Vagina (tissue), 2 donors: ENCODE measurements around the gene FRRS1L. TPM values are rescaled to one million over a fixed set of nuclear protein-coding genes. Genes with fewer than 3 reads are reported as not detected.

Experiments used
- DNase-seq, 2 donors: peaks; one replicate each; pipeline ENCODE4 v3.0.0-alpha.2; 2017; ENCODE audit errors: extremely low spot score in 2 of 2
- H3K27ac ChIP-seq: fragments of 200-600 bp; sonication (generic); one replicate; pipeline ENCODE4 v1.5.1; 2019
- H3K27me3 ChIP-seq: fragments of 200-600 bp; sonication (generic); one replicate; pipeline ENCODE4 v1.5.1; 2019
- H3K36me3 ChIP-seq, 2 donors: fragments of 200-600 bp; sonication (generic); one replicate each; pipeline ENCODE4 v1.5.1; 2017 to 2019
- H3K4me1 ChIP-seq: fragments of 200-600 bp; sonication (generic); one replicate; pipeline ENCODE4 v1.5.1; 2019
- H3K4me3 ChIP-seq, 2 donors: fragments of 200-600 bp; sonication (generic); 1 replicate in 1 of 2; 2 replicates in 1 of 2; pipeline ENCODE4 v1.5.1; 2016 to 2019
- H3K9me3 ChIP-seq: fragments of 200-600 bp; sonication (generic); one replicate; pipeline ENCODE4 v1.5.1; 2019
- POLR2A ChIP-seq, 2 donors: fragments of 450-650 bp; IDR thresholded peaks; one replicate each; pipeline ENCODE4 v1.6.1; 2017; ENCODE audit warnings: antibody characterized with exemption in 2 of 2, mild to moderate bottlenecking in 2 of 2, moderate library complexity in 2 of 2
- POLR2AphosphoS5 ChIP-seq, 2 donors: sonication (generic); formaldehyde crosslinking; IDR thresholded peaks; one replicate each; pipeline ENCODE4 v1.9.0; 2017; ENCODE audit warnings: antibody characterized with exemption in 2 of 2, mild to moderate bottlenecking in 2 of 2, low read depth in 1 of 2; ENCODE audit not compliant: insufficient read depth in 1 of 2
- intact Hi-C: fragments of 100-400 bp; cut with DNase I; formaldehyde crosslinking; loops from one replicate; pipeline ENCODE4 v1.15.1; 2023
- total RNA-seq: library from RNA; depleted of rRNA; stranded (reverse); fragments of >200 nt; gene quantifications from one replicate; pipeline ENCODE4 v1.2.3, GENCODE V29; 2016
- TF ChIP-seq, protein P1 (sequence below), 3 experiments: fragments of 450-650 bp in 2 of 3; fragments of 200-600 bp in 1 of 3; sonication (generic) in 1 of 3; IDR thresholded peaks; one replicate each; pipeline ENCODE4 v1.5.1; 2017 to 2019; ENCODE audit warnings: antibody characterized with exemption in 3 of 3, mild to moderate bottlenecking in 2 of 3, moderate library complexity in 2 of 3

The FRRS1L gene
- total RNA-seq, 1 donor from 2014 or later = 2.2 TPM

- Histone ChIP-seq H3K27me3 (no peaks in the 10 kb centered on the region), H3K9me3 (no peaks in the 10 kb centered on the region), H3K27ac (no peak overlapping the region), H3K36me3 (no peaks in the 10 kb centered on the region), H3K4me1 (no peaks in the 10 kb centered on the region), H3K4me3 (no peak overlapping the region)
- TF ChIP-seq, protein P1, sequence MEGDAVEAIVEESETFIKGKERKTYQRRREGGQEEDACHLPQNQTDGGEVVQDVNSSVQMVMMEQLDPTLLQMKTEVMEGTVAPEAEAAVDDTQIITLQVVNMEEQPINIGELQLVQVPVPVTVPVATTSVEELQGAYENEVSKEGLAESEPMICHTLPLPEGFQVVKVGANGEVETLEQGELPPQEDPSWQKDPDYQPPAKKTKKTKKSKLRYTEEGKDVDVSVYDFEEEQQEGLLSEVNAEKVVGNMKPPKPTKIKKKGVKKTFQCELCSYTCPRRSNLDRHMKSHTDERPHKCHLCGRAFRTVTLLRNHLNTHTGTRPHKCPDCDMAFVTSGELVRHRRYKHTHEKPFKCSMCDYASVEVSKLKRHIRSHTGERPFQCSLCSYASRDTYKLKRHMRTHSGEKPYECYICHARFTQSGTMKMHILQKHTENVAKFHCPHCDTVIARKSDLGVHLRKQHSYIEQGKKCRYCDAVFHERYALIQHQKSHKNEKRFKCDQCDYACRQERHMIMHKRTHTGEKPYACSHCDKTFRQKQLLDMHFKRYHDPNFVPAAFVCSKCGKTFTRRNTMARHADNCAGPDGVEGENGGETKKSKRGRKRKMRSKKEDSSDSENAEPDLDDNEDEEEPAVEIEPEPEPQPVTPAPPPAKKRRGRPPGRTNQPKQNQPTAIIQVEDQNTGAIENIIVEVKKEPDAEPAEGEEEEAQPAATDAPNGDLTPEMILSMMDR (IDR thresholded peaks at IDR 0.05) = no peak
- TF ChIP-seq POLR2AphosphoS5 (IDR thresholded peaks at IDR 0.05; ENCODE audit: insufficient read depth in 1 of 2, low read depth in 1 of 2) = no peak
- TF ChIP-seq POLR2A (IDR thresholded peaks at IDR 0.05) = no peak
- DNase-seq = no peak
- intact Hi-C loops = no loop called here
Measured at GRCh38 chr9:109182940-109183798, 16.1 kb upstream of the FRRS1L start.

DNA sequence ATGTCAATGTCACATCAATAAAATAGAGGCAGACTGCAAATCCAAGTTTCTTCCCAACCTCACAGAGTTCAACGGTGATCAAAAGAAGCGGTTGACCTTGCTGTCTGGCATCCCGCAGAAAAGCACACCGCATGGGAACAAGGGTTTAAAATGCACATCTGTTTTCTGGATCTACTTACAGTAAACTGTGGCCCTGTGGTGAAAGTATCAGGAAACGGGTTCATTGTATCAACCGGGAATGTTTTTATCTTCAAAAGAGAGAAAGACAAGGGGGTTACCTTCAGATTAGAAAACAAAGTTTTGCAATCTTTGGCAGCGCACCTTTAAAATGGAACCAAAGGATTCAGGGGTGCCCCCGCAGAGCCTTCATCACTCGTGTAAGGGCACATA lies 15.5 kb upstream of the FRRS1L start:
- Histone ChIP-seq H3K36me3 (no peaks in the 10 kb centered on the region), H3K4me3 (no peak overlapping the region), H3K27ac (no peak overlapping the region), H3K4me1 (no peaks in the 10 kb centered on the region), H3K27me3 (no peaks in the 10 kb centered on the region), H3K9me3 (no peaks in the 10 kb centered on the region)
- DNase-seq = no peak
- TF ChIP-seq POLR2AphosphoS5 (IDR thresholded peaks at IDR 0.05; ENCODE audit: insufficient read depth in 1 of 2, low read depth in 1 of 2) = no peak
- TF ChIP-seq POLR2A (IDR thresholded peaks at IDR 0.05) = no peak
- TF ChIP-seq, protein P1 (IDR thresholded peaks at IDR 0.05) = no peak
- intact Hi-C loops = no loop called here

DNA sequence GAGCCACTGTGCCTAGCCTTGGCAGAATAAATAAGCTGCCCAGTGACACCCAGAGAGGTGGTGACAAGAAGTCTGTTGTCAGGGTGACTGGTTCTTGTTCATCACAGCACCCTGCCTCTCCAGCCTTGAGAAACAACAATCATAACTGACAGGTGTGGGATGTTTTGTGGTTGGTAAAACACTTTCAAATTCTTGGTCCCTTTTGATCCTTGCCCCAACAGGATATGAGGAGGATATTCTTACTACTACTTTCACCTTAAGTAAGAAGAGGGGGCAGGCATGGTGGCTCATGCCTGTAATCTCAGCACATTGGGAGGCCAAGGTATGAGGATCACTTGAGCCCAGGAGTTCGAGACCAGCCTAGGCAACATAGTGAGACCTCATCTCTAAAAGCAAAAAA lies 14.2 kb upstream of the FRRS1L start:
- intact Hi-C loops = no loop called here
- TF ChIP-seq POLR2A (IDR thresholded peaks at IDR 0.05) = no peak
- TF ChIP-seq POLR2AphosphoS5 (IDR thresholded peaks at IDR 0.05; ENCODE audit: insufficient read depth in 1 of 2, low read depth in 1 of 2) = no peak
- TF ChIP-seq, protein P1 (IDR thresholded peaks at IDR 0.05) = no peak
- no peaks in the 10 kb centered on the region for H3K27me3 ChIP-seq
- DNase-seq = no peak
- no peaks in the 10 kb centered on the region for H3K9me3 ChIP-seq
- no peaks in the 10 kb centered on the region for H3K36me3 ChIP-seq
- H3K4me1 ChIP-seq = no peaks in the 10 kb centered on the region
- H3K4me3 ChIP-seq = no peak overlapping the region
- H3K27ac ChIP-seq = no peak overlapping the region

- H3K27me3 ChIP-seq = no peaks in the 10 kb centered on the region
- intact Hi-C loops = no loop called here
- H3K27ac ChIP-seq = no peak overlapping the region
- H3K9me3 ChIP-seq = no peaks in the 10 kb centered on the region
- no peaks in the 10 kb centered on the region for H3K4me1 ChIP-seq
- TF ChIP-seq, protein P1 (IDR thresholded peaks at IDR 0.05) = no peak
- TF ChIP-seq POLR2AphosphoS5 (IDR thresholded peaks at IDR 0.05; ENCODE audit: insufficient read depth in 1 of 2, low read depth in 1 of 2) (no peak), POLR2A (IDR thresholded peaks at IDR 0.05) (no peak)
- DNase-seq = no peak
- H3K36me3 ChIP-seq = no peaks in the 10 kb centered on the region
- H3K4me3 ChIP-seq = no peak overlapping the region
Measured at GRCh38 chr9:109179801-109180523, 12.9 kb upstream of the FRRS1L start.

DNA sequence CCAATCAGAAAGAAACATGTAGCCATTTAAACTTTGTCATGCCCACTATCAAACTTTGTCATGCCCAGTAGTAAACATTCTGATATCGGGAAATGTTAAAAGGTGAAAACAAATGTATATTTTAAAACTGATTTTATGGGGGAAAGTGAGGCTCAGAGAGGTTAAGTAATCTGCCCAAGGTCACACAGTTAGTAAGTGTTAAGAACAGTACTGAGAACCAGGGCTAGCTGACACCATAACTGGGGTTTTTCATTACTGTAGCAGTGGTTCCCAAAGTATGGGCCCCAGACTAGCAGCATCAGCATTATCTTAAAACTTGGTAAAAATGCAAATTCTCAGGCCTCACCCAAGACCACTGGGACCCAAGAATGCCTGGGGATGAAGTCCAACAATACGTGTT lies 9.9 kb upstream of the FRRS1L start:
- Histone ChIP-seq H3K4me3 (no peak overlapping the region), H3K9me3 (no peaks in the 10 kb centered on the region), H3K27me3 (no peaks in the 10 kb centered on the region), H3K27ac (no peak overlapping the region), H3K4me1 (no peaks in the 10 kb centered on the region), H3K36me3 (no peaks in the 10 kb centered on the region)
- intact Hi-C loops = no loop called here
- no peak for TF ChIP-seq POLR2AphosphoS5 (IDR thresholded peaks at IDR 0.05; ENCODE audit: insufficient read depth in 1 of 2, low read depth in 1 of 2)
- no peak for TF ChIP-seq POLR2A (IDR thresholded peaks at IDR 0.05)
- TF ChIP-seq, protein P1 (IDR thresholded peaks at IDR 0.05) = no peak
- DNase-seq = no peak
